Osteocyte (in vitro differentiated cells): ENCODE results near the gene EHD3. TPM values are rescaled to one million over a fixed set of nuclear protein-coding genes. Genes with fewer than 3 reads are reported as not detected.

Experiments used
- DNase-seq: peaks from one replicate; pipeline ENCODE4 v3.0.0; 2021; ENCODE audit warnings: mixed read lengths; ENCODE audit not compliant: unreplicated experiment; ENCODE audit errors: extremely low spot score
- H3K27ac Mint-ChIP-seq: one replicate; pipeline ENCODE4 v1.8.0; 2021; ENCODE audit warnings: mild to moderate bottlenecking, mixed read lengths; ENCODE audit not compliant: unreplicated experiment
- H3K27me3 Mint-ChIP-seq: one replicate; pipeline ENCODE4 v1.8.0; 2021; ENCODE audit warnings: mixed read lengths; ENCODE audit not compliant: unreplicated experiment
- H3K36me3 Mint-ChIP-seq: one replicate; pipeline ENCODE4 v1.8.0; 2021; ENCODE audit warnings: mixed read lengths; ENCODE audit not compliant: unreplicated experiment
- H3K4me1 Mint-ChIP-seq: one replicate; pipeline ENCODE4 v1.8.0; 2021; ENCODE audit warnings: mixed read lengths; ENCODE audit not compliant: unreplicated experiment
- H3K4me3 Mint-ChIP-seq: one replicate; pipeline ENCODE4 v1.8.0; 2021; ENCODE audit warnings: mild to moderate bottlenecking, moderate library complexity, mixed read lengths; ENCODE audit not compliant: unreplicated experiment
- H3K9me3 Mint-ChIP-seq: one replicate; pipeline ENCODE4 v1.8.0; 2021; ENCODE audit warnings: mixed read lengths; ENCODE audit not compliant: unreplicated experiment
- total RNA-seq: library from RNA; stranded (reverse); gene quantifications from 2 replicates; pipeline ENCODE4 v1.2.1, GENCODE V29; 2021
- TF ChIP-seq, protein P1 (sequence below): fragments of 200-600 bp; sonication (generic); IDR thresholded peaks from 2 replicates; pipeline ENCODE4 v1.5.0; 2021; ENCODE audit warnings: antibody characterized with exemption, mild to moderate bottlenecking, moderate library complexity

EHD3 gene
- total RNA-seq, 1 donor from 2014 or later = 25.9 TPM

DNA sequence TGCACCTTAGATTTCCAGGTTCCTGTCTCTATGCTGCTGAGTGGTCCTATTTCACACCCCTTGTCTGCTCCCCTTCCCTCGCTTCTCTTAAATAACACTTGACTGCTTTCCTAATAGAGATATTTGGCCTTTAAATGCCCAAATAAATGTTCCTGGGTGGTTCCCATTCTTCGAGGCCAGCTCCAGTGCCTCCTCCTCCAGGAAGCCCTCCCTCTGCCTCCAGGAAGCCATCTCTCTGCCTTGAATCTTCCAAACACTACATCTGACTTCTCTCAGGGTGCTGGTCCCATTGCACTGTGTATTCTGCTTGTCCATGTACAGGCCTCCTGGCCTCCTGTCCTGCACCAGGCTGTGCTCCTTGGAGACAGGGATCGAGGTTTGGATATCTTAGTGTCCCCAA, 14.2 kb downstream of the EHD3 start:
- H3K27me3 Mint-ChIP-seq = no peaks in the 10 kb centered on the region
- TF ChIP-seq, protein P1, sequence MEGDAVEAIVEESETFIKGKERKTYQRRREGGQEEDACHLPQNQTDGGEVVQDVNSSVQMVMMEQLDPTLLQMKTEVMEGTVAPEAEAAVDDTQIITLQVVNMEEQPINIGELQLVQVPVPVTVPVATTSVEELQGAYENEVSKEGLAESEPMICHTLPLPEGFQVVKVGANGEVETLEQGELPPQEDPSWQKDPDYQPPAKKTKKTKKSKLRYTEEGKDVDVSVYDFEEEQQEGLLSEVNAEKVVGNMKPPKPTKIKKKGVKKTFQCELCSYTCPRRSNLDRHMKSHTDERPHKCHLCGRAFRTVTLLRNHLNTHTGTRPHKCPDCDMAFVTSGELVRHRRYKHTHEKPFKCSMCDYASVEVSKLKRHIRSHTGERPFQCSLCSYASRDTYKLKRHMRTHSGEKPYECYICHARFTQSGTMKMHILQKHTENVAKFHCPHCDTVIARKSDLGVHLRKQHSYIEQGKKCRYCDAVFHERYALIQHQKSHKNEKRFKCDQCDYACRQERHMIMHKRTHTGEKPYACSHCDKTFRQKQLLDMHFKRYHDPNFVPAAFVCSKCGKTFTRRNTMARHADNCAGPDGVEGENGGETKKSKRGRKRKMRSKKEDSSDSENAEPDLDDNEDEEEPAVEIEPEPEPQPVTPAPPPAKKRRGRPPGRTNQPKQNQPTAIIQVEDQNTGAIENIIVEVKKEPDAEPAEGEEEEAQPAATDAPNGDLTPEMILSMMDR = no peak
- H3K9me3 Mint-ChIP-seq = no peaks in the 10 kb centered on the region
- H3K27ac Mint-ChIP-seq = no peak overlapping the region
- H3K4me3 Mint-ChIP-seq = no peak overlapping the region
- H3K36me3 Mint-ChIP-seq = peaks cover 20% of the 10 kb centered on the region
- no peaks in the 10 kb centered on the region for H3K4me1 Mint-ChIP-seq
- DNase-seq = no peak

DNA sequence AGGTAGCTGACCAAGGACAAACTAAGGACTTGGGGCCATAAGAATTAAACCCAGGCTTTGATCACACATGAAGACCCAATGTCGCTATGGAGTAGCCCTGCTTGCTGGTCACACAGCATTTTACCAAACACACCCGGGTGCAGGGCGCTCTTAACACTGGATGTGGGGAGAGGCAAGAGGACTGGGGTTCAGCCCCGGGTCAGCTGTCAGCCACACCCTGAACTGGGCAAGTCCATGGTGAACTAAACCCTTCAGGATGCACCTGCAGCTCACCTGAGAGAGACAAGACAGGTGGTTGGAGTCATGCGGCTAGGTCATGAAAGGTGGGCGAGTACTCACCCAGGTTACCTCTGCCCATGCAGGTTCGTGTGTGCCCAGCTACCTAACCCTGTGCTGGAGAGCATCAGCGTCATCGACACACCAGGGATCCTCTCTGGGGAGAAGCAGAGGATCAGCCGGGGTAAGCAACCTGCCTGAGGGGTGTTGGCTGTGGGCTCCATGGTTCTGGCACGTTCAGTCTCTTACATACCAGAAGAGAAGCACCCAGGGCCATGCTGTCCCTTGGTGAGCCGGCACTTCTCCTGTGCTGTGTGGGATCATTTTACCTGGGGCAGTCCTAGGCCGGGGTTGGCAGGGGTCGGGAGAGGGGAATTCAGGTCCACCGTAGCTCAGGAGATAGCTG, 15.2 kb downstream of the EHD3 start:
- Mint-ChIP-seq H3K27ac (no peak overlapping the region), H3K9me3 (no peaks in the 10 kb centered on the region), H3K27me3 (no peaks in the 10 kb centered on the region), H3K4me1 (no peaks in the 10 kb centered on the region), H3K36me3 (peaks cover 18% of the 10 kb centered on the region), H3K4me3 (no peak overlapping the region)
- TF ChIP-seq, protein P1 = no peak
- DNase-seq = no peak

DNA sequence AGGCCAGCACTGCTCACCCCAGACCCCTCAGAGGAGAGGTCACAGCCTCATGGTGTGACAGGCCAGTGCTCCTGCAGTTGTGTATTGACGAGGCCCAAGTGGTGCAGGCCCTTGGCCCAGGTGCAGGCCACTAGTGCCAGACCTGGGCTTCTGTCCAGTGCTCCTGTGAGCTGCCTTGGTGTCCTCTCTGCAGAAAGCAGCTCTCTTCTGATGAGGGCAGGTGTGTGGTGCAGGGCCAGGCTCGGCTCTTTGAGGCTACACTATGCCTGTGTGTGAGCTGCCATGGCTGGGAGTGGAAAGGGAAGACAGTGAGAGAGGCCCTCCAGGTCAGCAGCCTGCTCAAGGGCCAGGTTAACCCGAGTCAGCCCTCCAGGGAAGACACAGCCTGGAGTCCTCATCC, 17.1 kb downstream of the EHD3 start:
- Mint-ChIP-seq H3K4me3 (no peak overlapping the region), H3K27ac (no peak overlapping the region), H3K27me3 (no peaks in the 10 kb centered on the region), H3K9me3 (no peaks in the 10 kb centered on the region), H3K4me1 (peaks cover under 1% of the 10 kb centered on the region), H3K36me3 (peaks cover 13% of the 10 kb centered on the region)
- no peak for DNase-seq
- TF ChIP-seq, protein P1 = no peak

DNA sequence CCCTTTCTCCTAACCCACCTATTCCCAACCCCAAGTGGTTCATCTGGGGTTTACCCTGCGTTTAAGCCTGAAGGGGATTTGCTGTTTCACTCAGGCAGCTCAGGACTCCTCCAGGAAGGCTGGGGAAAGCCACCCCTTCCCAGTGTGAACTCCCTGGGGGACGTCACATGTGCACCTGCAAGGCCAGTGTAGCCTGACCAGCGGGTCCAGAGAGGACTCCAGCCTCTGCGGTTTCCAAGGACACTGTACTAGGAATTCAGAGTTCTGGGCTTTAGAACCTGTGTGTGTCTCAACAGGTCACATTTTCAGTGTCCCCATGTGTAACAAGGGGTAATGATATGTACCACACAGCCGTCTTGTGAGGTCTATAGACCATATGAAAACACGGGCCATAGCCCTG, 17.9 kb downstream of the EHD3 start:
- TF ChIP-seq, protein P1 = no peak

DNA sequence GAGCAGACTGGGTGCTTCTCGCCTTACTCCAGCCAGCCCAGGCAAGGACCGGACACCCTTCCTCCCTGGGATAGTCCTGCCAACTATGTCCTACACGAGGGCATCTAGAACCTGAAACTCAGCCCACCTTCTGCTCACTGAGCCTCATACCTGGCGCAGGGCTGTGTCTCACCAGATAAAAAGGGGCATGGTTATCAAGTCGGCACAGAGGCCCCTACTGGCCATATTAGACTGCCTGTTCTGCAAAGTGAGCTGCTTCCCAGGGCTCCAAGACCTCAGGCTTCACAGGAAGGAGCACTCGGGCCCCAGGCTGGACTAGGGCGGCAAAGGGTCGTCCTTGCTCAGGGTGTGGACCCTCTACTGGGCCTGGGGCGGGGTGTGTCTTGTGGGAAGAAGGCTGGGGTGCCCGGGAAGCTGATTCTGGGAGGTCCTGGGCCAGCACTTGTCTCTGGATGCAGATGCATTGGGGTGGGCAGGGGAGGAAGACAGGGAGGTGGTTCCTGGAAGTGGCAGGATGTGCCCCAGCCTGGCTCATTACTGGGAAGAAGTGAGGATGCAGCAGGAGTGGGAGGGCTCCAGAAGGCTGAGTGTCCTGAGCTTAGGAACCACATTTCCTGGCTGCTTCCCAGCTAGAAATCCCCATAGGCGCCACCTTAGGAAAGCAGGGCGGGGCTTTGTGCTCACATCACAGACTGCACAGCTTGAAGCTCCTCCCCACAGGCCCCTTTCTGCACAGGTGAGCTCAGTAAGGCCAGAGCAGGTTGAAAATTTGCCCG, 19.6 kb downstream of the EHD3 start:
- Mint-ChIP-seq H3K36me3 (peaks cover 14% of the 10 kb centered on the region), H3K9me3 (no peaks in the 10 kb centered on the region), H3K4me3 (no peak overlapping the region), H3K4me1 (peaks cover 5% of the 10 kb centered on the region), H3K27ac (no peak overlapping the region), H3K27me3 (no peaks in the 10 kb centered on the region)
- DNase-seq = no peak
- TF ChIP-seq, protein P1 = no peak

More for the DNA sequence above, 17.9 kb downstream of the EHD3 start:
- H3K27ac Mint-ChIP-seq = no peak overlapping the region
- no peaks in the 10 kb centered on the region for H3K27me3 Mint-ChIP-seq
- peaks cover 11% of the 10 kb centered on the region for H3K36me3 Mint-ChIP-seq
- no peak for DNase-seq
- no peak overlapping the region for H3K4me3 Mint-ChIP-seq
- H3K9me3 Mint-ChIP-seq = no peaks in the 10 kb centered on the region
- H3K4me1 Mint-ChIP-seq = peaks cover 4% of the 10 kb centered on the region
